ENCODE data around the gene SLC7A6OS.

DNA sequence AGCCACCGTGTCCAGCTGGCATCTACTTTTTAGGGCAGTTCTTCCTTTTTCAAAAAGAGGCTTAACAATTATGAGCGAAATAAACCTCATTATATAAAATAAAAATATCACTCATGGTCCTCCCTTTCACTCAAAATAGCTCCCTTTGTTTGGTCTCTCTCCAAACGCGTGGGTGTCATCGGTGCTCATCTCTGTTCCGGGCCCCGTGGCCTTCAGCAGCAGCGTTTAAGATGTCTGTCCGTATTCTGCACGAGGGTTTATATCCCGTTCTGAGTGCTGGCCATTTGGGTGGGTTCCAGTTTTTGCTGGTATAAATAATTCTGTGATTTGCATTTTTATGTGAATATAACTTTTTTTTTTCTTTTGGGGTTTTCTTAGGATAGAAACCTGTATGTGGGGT, 33.5 kb upstream of the SLC7A6OS start:
- TF ChIP-seq EZH2 (IDR thresholded peaks at IDR 0.05; ENCODE audit: insufficient read depth, poor library complexity, severe bottlenecking) (no peak), EZH2phosphoT487 (IDR thresholded peaks at IDR 0.05; ENCODE audit: insufficient read depth, low read depth) (no peak)
